Epithelial cell of proximal tubule (primary cell): Measurements from ENCODE around the gene TEPSIN. TPM values are rescaled to one million over a fixed set of nuclear protein-coding genes. Genes with fewer than 3 reads are reported as not detected.

ENCODE experiments used
- DNase-seq: peaks from one replicate; pipeline ENCODE4 v3.0.0-alpha.2; 2011; ENCODE audit warnings: low read depth
- H3K4me3 ChIP-seq: 2 replicates; pipeline ENCODE4 v1.5.1; 2011; ENCODE audit warnings: low read depth, mild to moderate bottlenecking, low read length
- total RNA-seq: library from RNA; depleted of rRNA; stranded (reverse); fragments of >200 nt; gene quantifications from 2 replicates; pipeline ENCODE4 v1.2.3, GENCODE V29; 2015
- TF ChIP-seq, protein P1 (sequence below): conservative IDR thresholded peaks from 2 replicates; pipeline ENCODE4 v1.5.1; 2012; ENCODE audit warnings: low read depth, mild to moderate bottlenecking, low read length

The TEPSIN gene
- total RNA-seq, 1 donor from 2014 or later, result 37.3 TPM

DNA sequence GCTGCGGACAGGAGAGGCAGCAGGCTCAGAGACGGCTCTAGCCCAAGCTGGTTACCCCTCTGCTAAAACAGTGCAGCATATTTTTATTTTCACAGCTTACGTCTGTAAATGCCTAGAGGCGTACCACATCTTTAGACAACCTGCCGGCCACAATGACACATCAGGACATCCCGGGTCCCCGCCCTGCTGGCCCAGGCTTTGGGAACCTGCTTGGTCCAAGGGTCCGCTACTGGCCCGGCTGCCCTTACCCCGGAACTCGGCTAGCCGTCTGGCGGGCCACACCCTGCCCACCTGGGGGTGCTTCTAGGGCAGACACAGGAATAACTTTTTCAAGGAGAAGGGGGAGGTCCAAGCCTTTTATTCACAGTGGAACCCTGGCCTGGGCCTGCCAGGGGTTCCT lies 20.4 kb downstream of the TEPSIN start:
- DNase-seq, result no peak
- no peak overlapping the region for H3K4me3 ChIP-seq
- TF ChIP-seq, protein P1, sequence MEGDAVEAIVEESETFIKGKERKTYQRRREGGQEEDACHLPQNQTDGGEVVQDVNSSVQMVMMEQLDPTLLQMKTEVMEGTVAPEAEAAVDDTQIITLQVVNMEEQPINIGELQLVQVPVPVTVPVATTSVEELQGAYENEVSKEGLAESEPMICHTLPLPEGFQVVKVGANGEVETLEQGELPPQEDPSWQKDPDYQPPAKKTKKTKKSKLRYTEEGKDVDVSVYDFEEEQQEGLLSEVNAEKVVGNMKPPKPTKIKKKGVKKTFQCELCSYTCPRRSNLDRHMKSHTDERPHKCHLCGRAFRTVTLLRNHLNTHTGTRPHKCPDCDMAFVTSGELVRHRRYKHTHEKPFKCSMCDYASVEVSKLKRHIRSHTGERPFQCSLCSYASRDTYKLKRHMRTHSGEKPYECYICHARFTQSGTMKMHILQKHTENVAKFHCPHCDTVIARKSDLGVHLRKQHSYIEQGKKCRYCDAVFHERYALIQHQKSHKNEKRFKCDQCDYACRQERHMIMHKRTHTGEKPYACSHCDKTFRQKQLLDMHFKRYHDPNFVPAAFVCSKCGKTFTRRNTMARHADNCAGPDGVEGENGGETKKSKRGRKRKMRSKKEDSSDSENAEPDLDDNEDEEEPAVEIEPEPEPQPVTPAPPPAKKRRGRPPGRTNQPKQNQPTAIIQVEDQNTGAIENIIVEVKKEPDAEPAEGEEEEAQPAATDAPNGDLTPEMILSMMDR, result no peak

DNA sequence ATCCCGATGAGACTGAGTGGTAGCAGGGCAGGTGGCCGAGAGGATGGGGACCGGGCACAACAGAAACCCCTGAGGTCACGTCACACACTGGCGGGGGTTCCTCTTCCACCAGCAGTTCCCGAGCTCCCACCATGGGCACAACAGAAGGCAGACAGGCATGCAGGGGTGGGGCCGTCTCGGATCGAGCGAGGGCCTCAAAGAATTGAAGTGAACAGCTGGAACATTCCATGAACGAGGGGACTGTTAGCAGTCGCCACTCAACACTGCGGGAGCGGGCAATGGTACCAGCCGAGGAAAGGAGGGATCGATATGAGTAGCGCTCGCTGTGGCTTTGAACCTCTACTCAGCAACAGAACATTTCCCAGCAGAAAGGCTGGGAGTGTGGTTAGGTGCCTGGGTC lies 21.4 kb downstream of the TEPSIN start:
- no peak for DNase-seq
- TF ChIP-seq, protein P1, result no peak

DNA sequence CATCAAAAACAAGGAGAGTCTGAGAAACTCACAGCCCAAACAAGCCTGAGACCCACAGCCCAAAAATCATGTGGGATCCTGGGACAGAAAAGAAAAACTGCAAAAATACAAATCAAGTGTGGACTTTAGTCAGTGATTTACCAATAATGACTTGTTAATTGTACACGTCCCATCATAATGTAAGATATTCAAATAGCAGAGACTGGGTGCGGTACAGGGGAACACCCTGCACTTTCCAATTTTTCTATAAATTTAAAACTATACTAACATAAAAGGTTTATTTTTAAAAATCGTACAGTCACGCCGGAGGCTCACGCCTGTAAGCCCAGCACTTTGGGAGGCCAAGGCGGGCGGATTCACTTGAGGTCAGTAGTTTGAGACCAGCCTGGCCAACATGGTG lies 24.9 kb downstream of the TEPSIN start:
- no peak for DNase-seq
- TF ChIP-seq, protein P1, result no peak
- no peak overlapping the region for H3K4me3 ChIP-seq

More for the DNA sequence above, 21.4 kb downstream of the TEPSIN start:
- no peak overlapping the region for H3K4me3 ChIP-seq

DNA sequence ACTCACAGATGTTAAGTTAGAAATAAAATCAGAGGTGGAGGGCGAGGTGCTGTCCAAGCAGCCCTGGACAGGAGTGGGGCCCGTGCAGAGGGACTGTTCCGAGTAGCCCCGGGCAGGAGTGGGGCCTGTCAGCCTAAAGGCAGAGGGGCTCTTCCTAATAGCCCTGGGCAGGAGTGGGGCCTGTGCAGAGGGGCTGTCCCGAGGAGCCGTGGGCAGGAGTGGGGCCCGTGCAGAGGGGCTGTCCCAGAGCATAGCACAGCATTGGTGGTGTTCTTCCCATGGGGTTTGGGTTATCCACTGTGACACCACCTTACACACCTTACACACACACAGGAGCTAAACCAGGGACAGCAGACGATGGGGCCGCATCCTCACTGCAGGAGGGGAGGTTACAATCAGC lies 26.5 kb downstream of the TEPSIN start:
- DNase-seq, result no peak
- TF ChIP-seq, protein P1, result no peak
- no peak overlapping the region for H3K4me3 ChIP-seq

DNA sequence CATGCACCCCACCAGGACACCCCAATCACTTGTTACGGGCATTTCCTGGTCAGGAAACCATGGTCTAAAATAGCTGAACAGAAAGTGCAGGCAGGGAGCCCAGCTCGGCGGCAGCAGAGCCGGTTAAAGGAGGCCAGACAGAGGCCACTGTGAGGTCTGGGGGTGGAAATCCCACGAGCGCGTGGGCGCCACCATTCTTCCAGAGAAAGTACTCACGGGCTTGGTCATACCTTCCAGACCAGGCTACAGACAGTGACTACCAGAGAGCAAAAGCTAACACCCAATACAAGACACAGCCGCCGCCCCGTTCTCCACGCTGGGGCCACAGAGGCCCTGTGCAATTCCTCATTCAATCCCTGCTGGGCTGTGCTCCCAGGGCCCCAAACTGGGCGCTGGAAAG lies 28.0 kb downstream of the TEPSIN start:
- TF ChIP-seq, protein P1, result no peak
- DNase-seq, result no peak
- no peak overlapping the region for H3K4me3 ChIP-seq

DNA sequence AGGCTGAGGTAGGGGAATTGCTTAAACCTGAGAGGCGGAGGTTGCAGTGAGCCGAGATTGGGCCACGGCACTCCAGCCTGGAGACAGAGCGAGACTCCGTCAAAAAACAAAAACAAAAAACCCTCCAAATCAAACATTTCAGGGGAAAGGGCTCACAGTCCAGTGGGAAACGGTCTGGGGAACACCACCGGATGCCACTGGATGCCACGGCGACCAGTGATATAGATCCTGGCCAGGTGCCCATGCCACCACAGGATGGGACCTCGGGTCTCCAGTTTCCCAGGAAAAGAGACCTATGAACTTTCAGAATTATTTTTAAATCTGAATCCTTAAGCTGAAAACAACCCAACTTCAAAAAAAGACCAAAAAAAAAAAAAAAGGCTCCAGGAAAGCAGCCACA lies 28.4 kb downstream of the TEPSIN start:
- H3K4me3 ChIP-seq, result no peak overlapping the region
- TF ChIP-seq, protein P1, result no peak
- no peak for DNase-seq

DNA sequence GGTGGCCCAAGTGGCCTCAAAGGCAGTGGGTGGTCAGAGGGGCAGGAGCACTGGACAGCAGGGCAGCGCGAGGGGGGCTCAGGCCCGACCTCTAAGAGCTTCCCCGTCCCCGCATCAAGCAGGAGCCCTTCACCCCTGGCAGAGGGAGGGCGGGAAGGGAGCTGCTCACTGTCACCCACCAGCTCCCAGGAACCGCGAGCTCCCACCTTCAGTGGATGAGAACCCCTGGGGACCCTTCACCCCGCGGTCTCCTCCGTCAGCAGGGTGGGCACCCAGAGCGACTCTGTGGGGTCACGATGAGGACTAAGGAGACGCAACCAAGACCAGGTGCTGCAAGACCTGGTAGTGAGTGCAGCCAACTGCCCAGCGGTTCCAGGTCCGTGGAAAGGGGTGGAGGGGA lies 29.7 kb downstream of the TEPSIN start:
- H3K4me3 ChIP-seq, result no peak overlapping the region
- TF ChIP-seq, protein P1, result no peak
- no peak for DNase-seq
